Aorta (tissue), 5 donors: ENCODE results near the gene SLC34A3. TPM values are rescaled to one million over a fixed set of nuclear protein-coding genes. Genes with fewer than 3 reads are reported as not detected.

Source experiments
- ATAC-seq: fragments of 200-7000 bp; cut with Tn5 transposase; one replicate; pipeline ENCODE4 v1.9.1; 2022; ENCODE audit warnings: moderate library complexity; ENCODE audit not compliant: low FRiP score
- DNase-seq, 2 donors: peaks; one replicate each; pipeline ENCODE4 v3.0.0-alpha.2; 2020
- H3K27ac ChIP-seq, 2 donors: one replicate each; pipeline ENCODE4 v1.5.1; 2013; ENCODE audit warnings: low read length in 2 of 2, mild to moderate bottlenecking in 2 of 2, moderate library complexity in 2 of 2, control low read depth in 1 of 2, inconsistent platforms in 1 of 2, low read depth in 1 of 2
- H3K27me3 ChIP-seq, 2 donors: one replicate each; pipeline ENCODE4 v1.6.1; 2013; ENCODE audit warnings: control low read depth in 1 of 2, low read length in 1 of 2, mild to moderate bottlenecking in 1 of 2, moderate library complexity in 1 of 2; ENCODE audit not compliant: insufficient read depth in 2 of 2, control insufficient read depth in 1 of 2
- H3K36me3 ChIP-seq, 2 donors: one replicate each; pipeline ENCODE4 v1.6.1; 2013; ENCODE audit warnings: control low read depth in 1 of 2, low read length in 1 of 2, mild to moderate bottlenecking in 1 of 2; ENCODE audit not compliant: insufficient read depth in 2 of 2, control insufficient read depth in 1 of 2
- H3K4me1 ChIP-seq, 2 donors: one replicate each; pipeline ENCODE4 v1.6.1; 2013; ENCODE audit warnings: low read length in 2 of 2, control low read depth in 1 of 2, mild to moderate bottlenecking in 1 of 2, moderate library complexity in 1 of 2; ENCODE audit not compliant: insufficient read depth in 2 of 2, control insufficient read depth in 1 of 2
- H3K4me3 ChIP-seq, 2 donors: one replicate each; pipeline ENCODE4 v1.5.1; 2013; ENCODE audit warnings: low read length in 2 of 2, control low read depth in 1 of 2, mild to moderate bottlenecking in 1 of 2
- H3K9me3 ChIP-seq: one replicate; pipeline ENCODE4 v1.6.1; 2013; ENCODE audit warnings: mild to moderate bottlenecking, low read length; ENCODE audit not compliant: control insufficient read depth
- WGBS, 2 donors: extraction: QIAGEN DNeasy Blood & Tissue Kit; methylation state at CpG; one replicate each; pipeline ENCODE4 v1.1.7; 2013; 5-methylcytosine and 5-hydroxymethylcytosine counted together
- intact Hi-C, 2 donors: fragments of 100-400 bp; cut with DNase I; formaldehyde crosslinking; loops; one replicate each; pipeline versions ENCODE4 v1.14.2 to v1.15.0; 2022
- polyA plus RNA-seq, 2 donors: library from polyadenylated mRNA; stranded (reverse); fragments of 200-250 nt; gene quantifications; one replicate each; pipeline ENCODE4 v1.2.3, GENCODE V29; 2013
- total RNA-seq, 2 donors: library from RNA; stranded (reverse); fragmentation: NEBNext Ultra II Directional; extraction: Animal tissue kit (Norgen Biotek cat#: 25700); gene quantifications; one replicate each; pipeline ENCODE4 v1.2.1, GENCODE V29; 2021
- donor health status: healthy with polysubstance abuse.
- donor health status: Bipolar disorder and iron deficiency.
- donor health status: DM: no; HTN: no; CAD: no.
- donor health status: DM: no; HTN: no; CAD: no.
- donor health status: DM: yes; HTN: yes; CAD: no.

Gene SLC34A3
- total and polyA plus RNA-seq, 4 donors, result not detected

GRCh38 chr9:137243626-137244485 lies 13.2 kb downstream of the SLC34A3 start:
- intact Hi-C loops, result no loop called here
- DNase-seq (no peak), ATAC-seq (no peak)
- Histone ChIP-seq H3K27me3 (peaks cover 0 to 2% of the 10 kb centered on the region in 2 donors), H3K9me3 (no peaks in the 10 kb centered on the region), H3K36me3 (no peaks in the 10 kb centered on the region), H3K27ac (no peak overlapping the region), H3K4me1 (no peaks in the 10 kb centered on the region), H3K4me3 (no peak overlapping the region)
- 69 to 72% methylated on average over 15 of the region's 15 CpGs for WGBS, 2 donors

GRCh38 chr9:137244486-137245449 lies 14.1 kb downstream of the SLC34A3 start:
- no peak overlapping the region for H3K27ac ChIP-seq

GRCh38 chr9:137245450-137246421 lies 15.0 kb downstream of the SLC34A3 start:
- Histone ChIP-seq H3K36me3 (no peaks in the 10 kb centered on the region), H3K4me1 (no peaks in the 10 kb centered on the region), H3K4me3 (no peak overlapping the region), H3K9me3 (no peaks in the 10 kb centered on the region), H3K27ac (no peak overlapping the region), H3K27me3 (peaks cover 0 to 2% of the 10 kb centered on the region in 2 donors)
- DNase-seq, result no peak
- 90 to 91% methylated on average over 25 of the region's 25 CpGs for WGBS, 2 donors
- intact Hi-C loops, result no loop called here
- ATAC-seq, result no peak

More at GRCh38 chr9:137244486-137245449, 14.1 kb downstream of the SLC34A3 start:
- Histone ChIP-seq H3K36me3 (no peaks in the 10 kb centered on the region), H3K4me3 (no peak overlapping the region), H3K9me3 (no peaks in the 10 kb centered on the region), H3K27me3 (peaks cover 0 to 2% of the 10 kb centered on the region in 2 donors), H3K4me1 (no peaks in the 10 kb centered on the region)
- intact Hi-C loops, result no loop called here
- no peak for DNase-seq
- ATAC-seq, result no peak
- WGBS, 2 donors, result 67 to 71% methylated on average over 36 of the region's 36 CpGs

GRCh38 chr9:137247135-137247915 lies 16.6 kb downstream of the SLC34A3 start:
- Histone ChIP-seq H3K27me3 (no peaks in the 10 kb centered on the region), H3K27ac (no peak overlapping the region), H3K4me3 (no peak overlapping the region), H3K36me3 (no peaks in the 10 kb centered on the region), H3K9me3 (no peaks in the 10 kb centered on the region), H3K4me1 (no peaks in the 10 kb centered on the region)
- ATAC-seq, result no peak
- WGBS, 2 donors, result 65 to 76% methylated on average over 18 to 20 of the region's 20 CpGs
- intact Hi-C loops, result no loop called here
- DNase-seq, result no peak

GRCh38 chr9:137247916-137248175 lies 17.1 kb downstream of the SLC34A3 start:
- Histone ChIP-seq H3K9me3 (no peaks in the 10 kb centered on the region), H3K27me3 (no peaks in the 10 kb centered on the region), H3K4me1 (no peaks in the 10 kb centered on the region), H3K36me3 (no peaks in the 10 kb centered on the region), H3K4me3 (no peak overlapping the region), H3K27ac (no peak overlapping the region)
- WGBS, 2 donors, result 88% methylated on average over 6 of the region's 6 CpGs
- ATAC-seq (no peak), DNase-seq (no peak)
- intact Hi-C loops, result no loop called here

- H3K27ac ChIP-seq, result no peak overlapping the region
- H3K9me3 ChIP-seq, result no peaks in the 10 kb centered on the region
- H3K36me3 ChIP-seq, result no peaks in the 10 kb centered on the region
- intact Hi-C loops, result no loop called here
- no peaks in the 10 kb centered on the region for H3K27me3 ChIP-seq
- H3K4me1 ChIP-seq, result no peaks in the 10 kb centered on the region
- no peak for DNase-seq
- 55% methylated on average over 17 to 18 of the region's 18 CpGs for WGBS, 2 donors
- H3K4me3 ChIP-seq, result no peak overlapping the region
- no peak for ATAC-seq
Observed at GRCh38 chr9:137250329-137251193, 19.9 kb downstream of the SLC34A3 start.

GRCh38 chr9:137251194-137251461 lies 20.4 kb downstream of the SLC34A3 start, which contains the start of gene STPG3:
STPG3 (plus strand) TSS chr9:137251286; CDS start chr9:137251287, 1 bp downstream.
- no peaks in the 10 kb centered on the region for H3K36me3 ChIP-seq
- H3K27me3 ChIP-seq, result no peaks in the 10 kb centered on the region
- 25 to 56% methylated on average over 2 to 4 of the region's 4 CpGs for WGBS, 2 donors
- DNase-seq (no peak), ATAC-seq (no peak)
- H3K4me1 ChIP-seq, result no peaks in the 10 kb centered on the region
- intact Hi-C loops, result no loop called here
- H3K4me3 ChIP-seq, result no peak within 1 kb of the TSS
- no peaks in the 10 kb centered on the region for H3K9me3 ChIP-seq
- no peak within 1 kb of the TSS for H3K27ac ChIP-seq
